ENCODE measurements around the gene OR2K2.
"Not testable (repeated sequence)": the region's sequence is repeated elsewhere in the genome, so short reads cannot be mapped to it uniquely, and the experiment has no call there.

OR2K2 gene

GRCh38 chr9:111330124-111330523 is at the start of gene OR2K2:
TSS of gene OR2K2 (minus strand) at chr9:111330224. CDS start at chr9:111328433, 1,791 bp downstream.
- no peak for DNase-seq (ENCODE audit: low read depth in 2 of 2)

GRCh38 chr9:111375817-111376564 is 46.0 kb upstream of the OR2K2 start:
- no peak for DNase-seq (ENCODE audit: low read depth in 2 of 2)

- DNase-seq (ENCODE audit: low read depth in 2 of 2): no peak
Observed at GRCh38 chr9:111375062-111375461, 45.0 kb upstream of the OR2K2 start.

- DNase-seq (ENCODE audit: low read depth in 2 of 2): no peak
Observed at GRCh38 chr9:111372297-111372696, 42.3 kb upstream of the OR2K2 start.

GRCh38 chr9:111366978-111367377 is 37.0 kb upstream of the OR2K2 start:
- no peak for DNase-seq (ENCODE audit: low read depth in 2 of 2)

GRCh38 chr9:111362526-111362925 is 32.5 kb upstream of the OR2K2 start:
- DNase-seq (ENCODE audit: low read depth in 2 of 2): no peak

- no peak for DNase-seq (ENCODE audit: low read depth in 2 of 2)
Observed at GRCh38 chr9:111360881-111361280, 30.9 kb upstream of the OR2K2 start.

GRCh38 chr9:111356481-111357244 is 26.6 kb upstream of the OR2K2 start:
- no peak for DNase-seq (ENCODE audit: low read depth in 2 of 2)

- no peak for DNase-seq (ENCODE audit: low read depth in 2 of 2)
Observed at GRCh38 chr9:111352545-111352944, 22.5 kb upstream of the OR2K2 start.

- no peak for DNase-seq (ENCODE audit: low read depth in 2 of 2)
Observed at GRCh38 chr9:111350556-111350955, 20.5 kb upstream of the OR2K2 start.

GRCh38 chr9:111349766-111350165 is 19.7 kb upstream of the OR2K2 start:
- no peak for DNase-seq (ENCODE audit: low read depth in 2 of 2)

- no peak for DNase-seq (ENCODE audit: low read depth in 2 of 2)
Observed at GRCh38 chr9:111348821-111349271, 18.8 kb upstream of the OR2K2 start.

- DNase-seq (ENCODE audit: low read depth in 2 of 2): not testable (repeated sequence)
Observed at GRCh38 chr9:111334318-111334863, 4.4 kb upstream of the OR2K2 start.

- no peak for DNase-seq (ENCODE audit: low read depth in 2 of 2)
Observed at GRCh38 chr9:111320631-111321030, 9.4 kb downstream of the OR2K2 start.

- no peak for DNase-seq (ENCODE audit: low read depth in 2 of 2)
Observed at GRCh38 chr9:111316796-111317195, 13.2 kb downstream of the OR2K2 start.

GRCh38 chr9:111305914-111306313 is 24.1 kb downstream of the OR2K2 start:
- DNase-seq (ENCODE audit: low read depth in 2 of 2): no peak

- not testable (repeated sequence) for DNase-seq (ENCODE audit: low read depth in 2 of 2)
Observed at GRCh38 chr9:111304000-111304399, 26.0 kb downstream of the OR2K2 start.

GRCh38 chr9:111301195-111301594 is 28.8 kb downstream of the OR2K2 start:
- DNase-seq (ENCODE audit: low read depth in 2 of 2): no peak

- no peak for DNase-seq (ENCODE audit: low read depth in 2 of 2)
Observed at GRCh38 chr9:111300140-111300735, 29.8 kb downstream of the OR2K2 start.

- not testable (repeated sequence) for DNase-seq (ENCODE audit: low read depth in 2 of 2)
Observed at GRCh38 chr9:111299599-111299966, 30.4 kb downstream of the OR2K2 start.

GRCh38 chr9:111298731-111299598 is 31.1 kb downstream of the OR2K2 start:
- DNase-seq (ENCODE audit: low read depth in 2 of 2): no peak

All from stimulated activated CD4-positive, alpha-beta T cell treated with anti-CD3 and anti-CD28 coated beads, Interleukin-15, amount 100 ng/mL, for 48 hours (primary cell).